Measurements from ENCODE around the gene PTPRC. TPM values are rescaled to one million over a fixed set of nuclear protein-coding genes. Genes with fewer than 3 reads are reported as not detected.
A peak's percentile ranks its signal among the peaks of the same experiment; 100 is the strongest.

The PTPRC gene
- total and polyA plus RNA-seq, 2 donors (not counting 1 experiment from before 2014, with no cell fraction given): under 0.01 to 0.11 TPM

DNA sequence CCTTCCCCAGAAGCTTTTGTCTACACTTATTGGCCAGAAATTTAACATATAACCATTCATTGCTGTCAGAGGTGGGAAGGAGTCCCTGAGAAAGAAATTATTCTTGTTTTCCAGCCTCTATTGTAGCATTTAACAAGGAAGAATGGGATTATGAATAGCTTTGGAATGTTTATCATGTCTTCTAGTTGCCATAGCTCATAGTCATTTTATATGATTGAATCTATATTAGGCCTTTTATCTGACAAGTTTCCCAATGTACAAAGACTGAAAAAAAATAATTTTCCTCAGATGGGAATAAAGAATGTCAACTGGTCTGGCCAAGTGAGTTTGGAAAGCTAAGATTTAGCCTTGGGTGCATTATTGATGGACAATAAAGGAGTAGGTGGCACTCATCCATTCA is 28.3 kb downstream of the PTPRC start:
- H3K36me3 ChIP-seq (ENCODE audit: control insufficient read depth, insufficient read depth, low read length): no peaks in the 10 kb centered on the region
- peaks cover 18% of the 10 kb centered on the region for H3K4me1 ChIP-seq (ENCODE audit: control insufficient read depth, extremely low read depth, insufficient read depth, low read length)
- no peak overlapping the region for H3K9ac ChIP-seq (ENCODE audit: insufficient read depth, low read length)
- H3K79me2 ChIP-seq (ENCODE audit: control insufficient read depth, insufficient read depth, low read length): no peaks in the 10 kb centered on the region
- TF ChIP-seq, protein P1, sequence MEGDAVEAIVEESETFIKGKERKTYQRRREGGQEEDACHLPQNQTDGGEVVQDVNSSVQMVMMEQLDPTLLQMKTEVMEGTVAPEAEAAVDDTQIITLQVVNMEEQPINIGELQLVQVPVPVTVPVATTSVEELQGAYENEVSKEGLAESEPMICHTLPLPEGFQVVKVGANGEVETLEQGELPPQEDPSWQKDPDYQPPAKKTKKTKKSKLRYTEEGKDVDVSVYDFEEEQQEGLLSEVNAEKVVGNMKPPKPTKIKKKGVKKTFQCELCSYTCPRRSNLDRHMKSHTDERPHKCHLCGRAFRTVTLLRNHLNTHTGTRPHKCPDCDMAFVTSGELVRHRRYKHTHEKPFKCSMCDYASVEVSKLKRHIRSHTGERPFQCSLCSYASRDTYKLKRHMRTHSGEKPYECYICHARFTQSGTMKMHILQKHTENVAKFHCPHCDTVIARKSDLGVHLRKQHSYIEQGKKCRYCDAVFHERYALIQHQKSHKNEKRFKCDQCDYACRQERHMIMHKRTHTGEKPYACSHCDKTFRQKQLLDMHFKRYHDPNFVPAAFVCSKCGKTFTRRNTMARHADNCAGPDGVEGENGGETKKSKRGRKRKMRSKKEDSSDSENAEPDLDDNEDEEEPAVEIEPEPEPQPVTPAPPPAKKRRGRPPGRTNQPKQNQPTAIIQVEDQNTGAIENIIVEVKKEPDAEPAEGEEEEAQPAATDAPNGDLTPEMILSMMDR (conservative IDR thresholded peaks at IDR 0.05 in 1 of 2, IDR thresholded peaks at IDR 0.05 in 1 of 2; ENCODE audit: low read depth in 1 of 2, low read length in 2 of 2): no peak
- no peak for TF ChIP-seq EZH2 (IDR thresholded peaks at IDR 0.05; ENCODE audit: low read length, missing control alignments)
- no peaks in the 10 kb centered on the region for H3K9me3 ChIP-seq (ENCODE audit: control insufficient read depth, insufficient read depth, low read depth, low read length)
- H3K27ac ChIP-seq (ENCODE audit: insufficient read depth, low read length): no peak overlapping the region
- H2AFZ ChIP-seq (ENCODE audit: low read length): no peak overlapping the region
- peak in 1 of 2 donors; percentile 66 for DNase-seq (ENCODE audit: low read depth in 2 of 2)
- H3K27me3 ChIP-seq (ENCODE audit: control insufficient read depth, insufficient read depth, low read length): no peaks in the 10 kb centered on the region
- no peaks in the 10 kb centered on the region for H4K20me1 ChIP-seq (ENCODE audit: control insufficient read depth, extremely low read depth, insufficient read depth, low read length)
- no peak overlapping the region for H3K4me3 ChIP-seq (replicated peaks in 1 of 4; ENCODE audit: control extremely low read depth in 1 of 4, insufficient read depth in 1 of 4, low read depth in 3 of 4, low read length in 4 of 4)
- H3K4me2 ChIP-seq (ENCODE audit: extremely low read depth, insufficient read depth, low read length): peak overlapping the region; percentile 1

DNA sequence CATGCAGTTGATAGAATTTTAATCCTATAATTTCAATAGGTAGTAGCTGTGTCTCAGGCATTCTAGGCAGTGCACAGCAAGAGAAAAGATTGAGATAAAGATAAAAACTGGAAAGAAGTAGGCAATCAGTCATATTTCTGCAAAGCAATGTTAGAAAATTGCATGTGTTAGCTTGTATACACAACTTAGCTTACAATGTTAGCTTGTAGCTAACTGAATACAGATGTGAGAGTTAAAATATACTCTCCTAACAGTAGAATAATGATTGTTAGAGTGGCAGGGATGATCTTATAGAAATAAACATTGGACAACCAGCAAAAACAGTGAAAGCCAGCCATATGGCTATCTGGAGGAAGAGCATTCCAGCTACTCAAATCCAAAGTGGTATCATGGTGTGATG is 29.0 kb downstream of the PTPRC start:
- Histone ChIP-seq H4K20me1 (ENCODE audit: control insufficient read depth, extremely low read depth, insufficient read depth, low read length) (no peaks in the 10 kb centered on the region), H3K4me3 (replicated peaks in 1 of 4; ENCODE audit: control extremely low read depth in 1 of 4, insufficient read depth in 1 of 4, low read depth in 3 of 4, low read length in 4 of 4) (no peak overlapping the region), H3K27ac (ENCODE audit: insufficient read depth, low read length) (peak overlapping the region; percentile 79), H3K4me2 (ENCODE audit: extremely low read depth, insufficient read depth, low read length) (peak overlapping the region; percentile 1), H3K27me3 (ENCODE audit: control insufficient read depth, insufficient read depth, low read length) (no peaks in the 10 kb centered on the region), H3K79me2 (ENCODE audit: control insufficient read depth, insufficient read depth, low read length) (no peaks in the 10 kb centered on the region), H3K9me3 (ENCODE audit: control insufficient read depth, insufficient read depth, low read depth, low read length) (no peaks in the 10 kb centered on the region), H2AFZ (ENCODE audit: low read length) (no peak overlapping the region), H3K9ac (ENCODE audit: insufficient read depth, low read length) (no peak overlapping the region), H3K36me3 (ENCODE audit: control insufficient read depth, insufficient read depth, low read length) (no peaks in the 10 kb centered on the region), H3K4me1 (ENCODE audit: control insufficient read depth, extremely low read depth, insufficient read depth, low read length) (peaks cover 18% of the 10 kb centered on the region)
- TF ChIP-seq EZH2 (IDR thresholded peaks at IDR 0.05; ENCODE audit: low read length, missing control alignments): no peak
- TF ChIP-seq, protein P1 (conservative IDR thresholded peaks at IDR 0.05 in 1 of 2, IDR thresholded peaks at IDR 0.05 in 1 of 2; ENCODE audit: low read depth in 1 of 2, low read length in 2 of 2): no peak
- peak in 1 of 2 donors; percentile 44 for DNase-seq (ENCODE audit: low read depth in 2 of 2)

DNA sequence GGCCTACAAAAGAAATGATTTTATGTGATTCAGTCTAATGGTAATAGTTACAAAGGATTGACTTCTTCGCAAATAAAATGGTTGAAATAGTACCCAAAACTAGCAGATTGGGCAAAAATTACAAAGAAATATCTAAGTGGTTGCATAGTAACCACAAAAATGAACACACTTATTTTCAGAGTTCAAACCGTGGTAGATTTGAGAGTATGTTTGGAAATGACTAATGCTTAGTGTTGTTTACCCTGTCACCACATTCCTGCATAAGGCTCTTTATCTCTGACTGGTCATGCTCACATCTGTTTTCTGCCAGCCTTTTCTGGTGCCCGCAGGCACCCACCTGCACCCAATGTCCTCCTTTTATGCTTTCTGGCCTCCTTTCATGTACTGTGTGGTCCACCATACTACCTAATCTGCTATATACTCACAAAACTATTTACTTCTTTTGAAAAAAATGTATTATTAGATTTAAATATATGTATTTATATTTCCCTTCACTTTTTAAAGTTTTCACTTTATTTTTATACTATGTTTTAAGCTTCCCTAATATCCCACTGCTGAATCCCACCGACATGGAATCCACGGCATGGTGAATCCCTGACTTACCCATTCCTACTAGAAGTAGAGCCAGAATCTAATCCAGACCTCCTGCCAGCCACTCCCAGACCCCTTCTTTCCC is 30.3 kb downstream of the PTPRC start:
- H3K27me3 ChIP-seq (ENCODE audit: control insufficient read depth, insufficient read depth, low read length): no peaks in the 10 kb centered on the region
- peak; percentile 90 to 98 for DNase-seq (ENCODE audit: low read depth in 2 of 2)
- no peaks in the 10 kb centered on the region for H3K79me2 ChIP-seq (ENCODE audit: control insufficient read depth, insufficient read depth, low read length)
- no peaks in the 10 kb centered on the region for H3K36me3 ChIP-seq (ENCODE audit: control insufficient read depth, insufficient read depth, low read length)
- peak overlapping the region; percentile 40 for H3K4me2 ChIP-seq (ENCODE audit: extremely low read depth, insufficient read depth, low read length)
- peak overlapping the region; percentile 79 for H3K27ac ChIP-seq (ENCODE audit: insufficient read depth, low read length)
- no peak overlapping the region for H3K4me3 ChIP-seq (replicated peaks in 1 of 4; ENCODE audit: control extremely low read depth in 1 of 4, insufficient read depth in 1 of 4, low read depth in 3 of 4, low read length in 4 of 4)
- H3K9me3 ChIP-seq (ENCODE audit: control insufficient read depth, insufficient read depth, low read depth, low read length): no peaks in the 10 kb centered on the region
- no peak overlapping the region for H2AFZ ChIP-seq (ENCODE audit: low read length)
- TF ChIP-seq, protein P1 (conservative IDR thresholded peaks at IDR 0.05 in 1 of 2, IDR thresholded peaks at IDR 0.05 in 1 of 2; ENCODE audit: low read depth in 1 of 2, low read length in 2 of 2): no peak
- TF ChIP-seq EZH2 (IDR thresholded peaks at IDR 0.05; ENCODE audit: low read length, missing control alignments): no peak
- peaks cover 18% of the 10 kb centered on the region for H3K4me1 ChIP-seq (ENCODE audit: control insufficient read depth, extremely low read depth, insufficient read depth, low read length)
- H3K9ac ChIP-seq (ENCODE audit: insufficient read depth, low read length): no peak overlapping the region
- no peaks in the 10 kb centered on the region for H4K20me1 ChIP-seq (ENCODE audit: control insufficient read depth, extremely low read depth, insufficient read depth, low read length)
